ENCODE measurements around the gene BCL2A1. TPM values are rescaled to one million over a fixed set of nuclear protein-coding genes. Genes with fewer than 3 reads are reported as not detected.

The BCL2A1 gene
- total RNA-seq, 2 donors from 2014 or later: 7.5 TPM; not detected in 1

GRCh38 chr15:79994615-79995014, 23.6 kb upstream of the BCL2A1 start:
- Histone ChIP-seq H3K27ac (no peak overlapping the region), H3K4me1 (ENCODE audit: control insufficient read depth in 1 of 2, low read depth in 2 of 2) (no peaks in the 10 kb centered on the region), H3K36me3 (no peaks in the 10 kb centered on the region), H3K27me3 (replicated peaks; ENCODE audit: insufficient read depth) (no peaks in the 10 kb centered on the region), H3K4me3 (no peak overlapping the region), H3K9me3 (no peaks in the 10 kb centered on the region)
- DNase-seq (ENCODE audit: low spot score) (no peak), ATAC-seq (ENCODE audit: insufficient number of reproducible peaks, low FRiP score, low read depth) (no peak)
- TF ChIP-seq CTCF (IDR thresholded peaks at IDR 0.05): no peak

DNA sequence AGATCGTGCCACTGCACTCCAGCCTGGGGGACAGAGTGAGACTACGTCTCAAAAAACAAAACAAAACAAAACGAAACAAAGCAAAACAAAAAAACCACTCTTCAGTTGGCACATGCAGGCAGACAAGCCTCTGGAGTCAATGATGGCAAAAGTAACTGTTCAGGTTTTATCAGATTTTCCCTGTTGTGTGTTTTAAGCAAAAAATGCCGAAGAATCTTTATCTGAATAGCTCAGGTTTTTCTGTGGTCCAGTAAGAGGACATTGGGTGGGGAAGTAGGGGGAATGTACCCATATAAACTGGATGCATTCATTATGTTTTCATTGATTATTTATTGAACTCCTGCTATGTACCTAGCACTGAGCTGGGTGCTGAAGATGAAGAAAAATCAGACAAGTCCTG, 20.8 kb upstream of the BCL2A1 start:
- no peaks in the 10 kb centered on the region for H3K4me1 ChIP-seq (ENCODE audit: control insufficient read depth in 1 of 2, low read depth in 2 of 2)
- no peak for DNase-seq (ENCODE audit: low spot score)
- H3K27ac ChIP-seq: no peak overlapping the region
- no peak for ATAC-seq (ENCODE audit: insufficient number of reproducible peaks, low FRiP score, low read depth)
- H3K9me3 ChIP-seq: no peaks in the 10 kb centered on the region
- no peaks in the 10 kb centered on the region for H3K27me3 ChIP-seq (replicated peaks; ENCODE audit: insufficient read depth)
- TF ChIP-seq CTCF (IDR thresholded peaks at IDR 0.05): no peak
- no peak overlapping the region for H3K4me3 ChIP-seq
- no peaks in the 10 kb centered on the region for H3K36me3 ChIP-seq

DNA sequence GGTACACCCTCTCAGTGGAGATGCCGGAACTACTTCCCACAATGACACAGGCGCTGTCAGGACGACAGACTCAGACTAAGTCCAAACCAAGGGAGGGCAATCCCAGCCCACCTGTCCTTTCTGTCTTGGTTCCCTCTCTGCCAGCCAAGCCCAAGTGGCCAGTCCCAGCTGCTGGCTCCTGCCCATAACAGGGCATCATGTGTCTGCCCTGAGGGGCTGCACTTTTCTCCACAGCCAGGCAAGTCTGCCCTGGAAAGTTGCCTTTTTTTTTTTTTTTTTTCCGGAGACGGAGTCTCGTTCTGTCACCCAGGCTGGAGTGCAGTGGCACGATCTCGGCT, 20.0 kb upstream of the BCL2A1 start:
- no peaks in the 10 kb centered on the region for H3K27me3 ChIP-seq (replicated peaks; ENCODE audit: insufficient read depth)
- no peak for TF ChIP-seq CTCF (IDR thresholded peaks at IDR 0.05)
- H3K9me3 ChIP-seq: no peaks in the 10 kb centered on the region
- no peaks in the 10 kb centered on the region for H3K4me1 ChIP-seq (ENCODE audit: control insufficient read depth in 1 of 2, low read depth in 2 of 2)
- H3K27ac ChIP-seq: no peak overlapping the region
- no peak overlapping the region for H3K4me3 ChIP-seq
- ATAC-seq (ENCODE audit: insufficient number of reproducible peaks, low FRiP score, low read depth) (no peak), DNase-seq (ENCODE audit: low spot score) (no peak)
- no peaks in the 10 kb centered on the region for H3K36me3 ChIP-seq

GRCh38 chr15:79990280-79990996, 19.4 kb upstream of the BCL2A1 start:
- DNase-seq (ENCODE audit: low spot score) (no peak), ATAC-seq (ENCODE audit: insufficient number of reproducible peaks, low FRiP score, low read depth) (no peak)
- Histone ChIP-seq H3K36me3 (no peaks in the 10 kb centered on the region), H3K9me3 (no peaks in the 10 kb centered on the region), H3K27ac (no peak overlapping the region), H3K27me3 (replicated peaks; ENCODE audit: insufficient read depth) (no peaks in the 10 kb centered on the region), H3K4me1 (ENCODE audit: control insufficient read depth in 1 of 2, low read depth in 2 of 2) (no peaks in the 10 kb centered on the region), H3K4me3 (no peak overlapping the region)
- no peak for TF ChIP-seq CTCF (IDR thresholded peaks at IDR 0.05)

- DNase-seq (ENCODE audit: low spot score) (no peak), ATAC-seq (ENCODE audit: insufficient number of reproducible peaks, low FRiP score, low read depth) (no peak)
- no peak for TF ChIP-seq CTCF (IDR thresholded peaks at IDR 0.05)
- H3K27ac ChIP-seq: no peak overlapping the region
- H3K4me1 ChIP-seq (ENCODE audit: control insufficient read depth in 1 of 2, low read depth in 2 of 2): no peaks in the 10 kb centered on the region
- H3K27me3 ChIP-seq (replicated peaks; ENCODE audit: insufficient read depth): no peaks in the 10 kb centered on the region
- H3K36me3 ChIP-seq: no peaks in the 10 kb centered on the region
- no peaks in the 10 kb centered on the region for H3K9me3 ChIP-seq
- no peak overlapping the region for H3K4me3 ChIP-seq
These were observed 18.7 kb upstream of the BCL2A1 start for GRCh38 chr15:79989682-79990081.
